K562 (cell line): ENCODE results near the gene CERS2. TPM values are rescaled to one million over a fixed set of nuclear protein-coding genes. Genes with fewer than 3 reads are reported as not detected.

Experiments
- C11orf30 ChIP-seq: fragments of 450-650 bp; IDR thresholded peaks from 2 replicates; pipeline ENCODE4 v1.6.1; 2016; ENCODE audit warnings: low read depth, mild to moderate bottlenecking
- CEBPB ChIP-seq: fragments of 450-650 bp; IDR thresholded peaks from 2 replicates; pipeline ENCODE4 v1.6.1; 2016; ENCODE audit warnings: missing genetic modification characterization, missing compliant biosample characterization
- CTBP1 ChIP-seq: fragments of 450-650 bp; IDR thresholded peaks from 2 replicates; pipeline ENCODE4 v1.6.1; 2016; ENCODE audit warnings: borderline replicate concordance
- CUX1 ChIP-seq: fragments of 200-800 bp; sonication (Bioruptor generic); IDR thresholded peaks from 2 replicates; pipeline ENCODE4 v1.6.1; 2016; ENCODE audit warnings: missing genetic modification characterization, missing compliant biosample characterization
- DIDO1 ChIP-seq: fragments of 450-650 bp; IDR thresholded peaks from 2 replicates; pipeline ENCODE4 v1.6.1; 2016; ENCODE audit warnings: low read depth, missing biosample characterization, missing genetic modification characterization
- EZH2 ChIP-seq: IDR thresholded peaks from 2 replicates; pipeline ENCODE4 v1.6.1; 2012; ENCODE audit warnings: low read depth, mild to moderate bottlenecking, inconsistent platforms, low read length, borderline replicate concordance
- GTF2E2 ChIP-seq: fragments of 200-800 bp; sonication (Bioruptor generic); IDR thresholded peaks from 2 replicates; pipeline ENCODE4 v1.6.1; 2016; ENCODE audit warnings: missing genetic modification characterization, missing compliant biosample characterization
- GTF2F1 ChIP-seq: IDR thresholded peaks from 2 replicates; pipeline ENCODE4 v1.6.1; 2011; ENCODE audit warnings: low read depth, low read length, improper control_type of control experiment
- HDAC6 ChIP-seq: IDR thresholded peaks from 2 replicates; pipeline ENCODE4 v1.6.1; 2012; ENCODE audit warnings: low read depth, mild to moderate bottlenecking, control low read depth, inconsistent platforms, low read length, moderate library complexity
- MAFK ChIP-seq: IDR thresholded peaks from 2 replicates; pipeline ENCODE4 v1.6.1; 2011; ENCODE audit warnings: low read length, improper control_type of control experiment
- NR0B1 ChIP-seq: fragments of 450-650 bp; IDR thresholded peaks from one replicate; pipeline ENCODE4 v1.6.1; 2018; ENCODE audit warnings: mild to moderate bottlenecking, moderate library complexity; ENCODE audit not compliant: partially characterized antibody
- RFX7 ChIP-seq: fragments of 250-450 bp; sonication (Bioruptor Pico); IDR thresholded peaks from 2 replicates; pipeline ENCODE4 v1.5.1; 2021; ENCODE audit warnings: mild to moderate bottlenecking
- USF2 ChIP-seq: sonication (generic); formaldehyde crosslinking; IDR thresholded peaks from 2 replicates; pipeline ENCODE4 v1.5.0; 2020; ENCODE audit warnings: missing genetic modification reagents
- ZNF592 ChIP-seq: fragments of 450-650 bp; IDR thresholded peaks from 2 replicates; pipeline ENCODE4 v1.6.1; 2017; ENCODE audit warnings: antibody characterized with exemption, mild to moderate bottlenecking
- ZNF780A ChIP-seq: fragments of 250-450 bp; sonication (Bioruptor Pico); IDR thresholded peaks from 2 replicates; pipeline ENCODE4 v1.5.0; 2021; ENCODE audit warnings: mild to moderate bottlenecking
- polyA plus RNA-seq, 8 experiments: library from polyadenylated mRNA; depleted of rRNA in 4 of 8; stranded (reverse) in 5 of 8; unstranded in 3 of 8; fragments of >200 nt; fragmentation: Nextera tagmentation in 2 of 8; fragmentation: Illumina TruSeq in 1 of 8; extraction: Ambion mirVana in 2 of 8; extraction: Trizol in 1 of 8; gene quantifications; 2 replicates each; pipeline versions ENCODE4 v1.2.1 to v1.2.3, GENCODE V29; 2011 to 2014; ENCODE audit warnings: inconsistent platforms in 1 of 8, missing spikeins in 1 of 8
- total RNA-seq, 7 experiments: library from RNA; depleted of rRNA in 6 of 7; stranded (reverse); fragments of >200 nt in 6 of 7; fragmentation: Illumina TruSeq in 2 of 7; extraction: Trizol in 2 of 7; gene quantifications; 2 replicates each; pipeline versions ENCODE4 v1.2.1 to v1.2.3, GENCODE V29; 2011 to 2021; ENCODE audit warnings: low replicate concordance in 1 of 7

Gene CERS2
- total and polyA plus RNA-seq, 9 of the 15 experiments (the other 6 are each of a cell fraction or from before 2014, with no cell fraction given) = 23.4 to 295 (median 132) TPM

GRCh38 chr1:150979092-150980056 is 4.7 kb upstream of the CERS2 start (continued):
- TF ChIP-seq CUX1 (CRISPR knock-in tag) (no peak), CEBPB (tag) (0 out of 2 replicates have a peak, but pooled peaks have one; percentile 11), RFX7 (CRISPR knock-in tag) (no peak), HDAC6 (no peak), USF2 (no peak), C11orf30 (no peak), GTF2F1 (0 out of 2 replicates have a peak, but pooled peaks have one; percentile 47), NR0B1 (no peak), CTBP1 (peak; percentile 44; the same call in 1 of the 2 replicates), ZNF780A (no peak), MAFK (peak; percentile 4; the same call in 1 of the 2 replicates), EZH2 (no peak), DIDO1 (tag) (0 out of 2 replicates have a peak, but pooled peaks have one; percentile 20), ZNF592 (peak; percentile 94), GTF2E2 (tag) (no peak)
